ENCODE results near the gene PACSIN2.

PACSIN2 gene

GRCh38 chr22:42949159-42949558, 65.8 kb downstream of the PACSIN2 start:
- no peak overlapping the region for H3K27ac ChIP-seq (ENCODE audit: insufficient read depth in 1 of 2, low read depth in 1 of 2, low read length in 2 of 2, poor library complexity in 1 of 2, severe bottlenecking in 2 of 2)
- CTCF ChIA-PET: interaction anchor here (1.3 kb wide), 1 partner anchor 10 kb away, joined by 4 read pairs; no protein-coding TSS in a partner anchor
- peaks cover 7 to 43% (median 22%) of the 10 kb centered on the region in 4 experiments for H3K4me1 ChIP-seq (ENCODE audit: control extremely low read depth in 1 of 4, control insufficient read depth in 4 of 4, insufficient read depth in 4 of 4, low read length in 3 of 4)
- DNase-seq: no peak
- no peak overlapping the region for H3K4me3 ChIP-seq (ENCODE audit: control insufficient read depth in 1 of 7, extremely low read depth in 1 of 7, insufficient read depth in 4 of 7, low read depth in 2 of 7, low read length in 6 of 7)
- H3K9me3 ChIP-seq (ENCODE audit: control extremely low read depth in 1 of 5, control insufficient read depth in 4 of 5, insufficient read depth in 2 of 5, low read depth in 1 of 5, low read length in 4 of 5): no peaks in the 10 kb centered on the region
- no CpG with 5 or more reads among the region's 6 CpGs for WGBS (ENCODE audit: insufficient coverage)
- peaks cover 0 to 7% (median 0%) of the 10 kb centered on the region in 4 experiments for H3K36me3 ChIP-seq (ENCODE audit: control insufficient read depth in 4 of 4, insufficient read depth in 4 of 4, low read length in 3 of 4)
- no peaks in the 10 kb centered on the region for H3K27me3 ChIP-seq (replicated peaks in 2 of 5; ENCODE audit: control insufficient read depth in 4 of 5, insufficient read depth in 5 of 5, low read length in 4 of 5)
- POLR2A ChIA-PET: no interaction called here

DNA sequence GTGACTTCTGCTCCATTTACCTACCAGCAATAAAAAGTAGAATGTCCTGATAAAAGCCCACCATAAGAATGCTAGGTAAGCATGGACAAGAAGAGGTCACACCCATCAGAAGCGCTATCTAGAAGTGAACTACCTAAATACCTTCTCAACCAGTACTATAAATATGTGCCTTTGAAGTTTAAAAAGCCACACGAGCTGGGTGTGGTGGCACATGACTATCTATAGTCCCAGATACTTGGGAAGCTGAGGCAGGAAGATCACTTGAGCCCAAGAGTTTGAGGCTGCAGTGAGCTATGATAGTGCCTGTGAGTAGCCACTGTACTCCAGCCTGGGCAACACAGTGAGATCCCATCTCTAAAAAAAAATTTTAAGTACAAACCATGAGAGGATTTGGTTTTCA, 66.7 kb downstream of the PACSIN2 start:
- H3K4me1 ChIP-seq (ENCODE audit: control extremely low read depth in 1 of 4, control insufficient read depth in 4 of 4, insufficient read depth in 4 of 4, low read length in 3 of 4): peaks cover 7 to 43% (median 22%) of the 10 kb centered on the region in 4 experiments
- no peak overlapping the region for H3K27ac ChIP-seq (ENCODE audit: insufficient read depth in 1 of 2, low read depth in 1 of 2, low read length in 2 of 2, poor library complexity in 1 of 2, severe bottlenecking in 2 of 2)
- ChIA-PET CTCF (interaction anchor here (0.6 to 1.6 kb wide), 3 partner anchors 20 to 167 kb away, joined by 3 to 6 read pairs (median 3); no protein-coding TSS in a partner anchor), POLR2A (no interaction called here)
- 67% methylated on average over 1 of the region's 2 CpGs for WGBS (ENCODE audit: insufficient coverage)
- DNase-seq: no peak
- H3K36me3 ChIP-seq (ENCODE audit: control insufficient read depth in 4 of 4, insufficient read depth in 4 of 4, low read length in 3 of 4): peaks cover 0 to 11% (median under 1%) of the 10 kb centered on the region in 4 experiments
- no peak overlapping the region for H3K4me3 ChIP-seq (ENCODE audit: control insufficient read depth in 1 of 7, extremely low read depth in 1 of 7, insufficient read depth in 4 of 7, low read depth in 2 of 7, low read length in 6 of 7)
- no peaks in the 10 kb centered on the region for H3K9me3 ChIP-seq (ENCODE audit: control extremely low read depth in 1 of 5, control insufficient read depth in 4 of 5, insufficient read depth in 2 of 5, low read depth in 1 of 5, low read length in 4 of 5)
- H3K27me3 ChIP-seq (replicated peaks in 2 of 5; ENCODE audit: control insufficient read depth in 4 of 5, insufficient read depth in 5 of 5, low read length in 4 of 5): no peaks in the 10 kb centered on the region

DNA sequence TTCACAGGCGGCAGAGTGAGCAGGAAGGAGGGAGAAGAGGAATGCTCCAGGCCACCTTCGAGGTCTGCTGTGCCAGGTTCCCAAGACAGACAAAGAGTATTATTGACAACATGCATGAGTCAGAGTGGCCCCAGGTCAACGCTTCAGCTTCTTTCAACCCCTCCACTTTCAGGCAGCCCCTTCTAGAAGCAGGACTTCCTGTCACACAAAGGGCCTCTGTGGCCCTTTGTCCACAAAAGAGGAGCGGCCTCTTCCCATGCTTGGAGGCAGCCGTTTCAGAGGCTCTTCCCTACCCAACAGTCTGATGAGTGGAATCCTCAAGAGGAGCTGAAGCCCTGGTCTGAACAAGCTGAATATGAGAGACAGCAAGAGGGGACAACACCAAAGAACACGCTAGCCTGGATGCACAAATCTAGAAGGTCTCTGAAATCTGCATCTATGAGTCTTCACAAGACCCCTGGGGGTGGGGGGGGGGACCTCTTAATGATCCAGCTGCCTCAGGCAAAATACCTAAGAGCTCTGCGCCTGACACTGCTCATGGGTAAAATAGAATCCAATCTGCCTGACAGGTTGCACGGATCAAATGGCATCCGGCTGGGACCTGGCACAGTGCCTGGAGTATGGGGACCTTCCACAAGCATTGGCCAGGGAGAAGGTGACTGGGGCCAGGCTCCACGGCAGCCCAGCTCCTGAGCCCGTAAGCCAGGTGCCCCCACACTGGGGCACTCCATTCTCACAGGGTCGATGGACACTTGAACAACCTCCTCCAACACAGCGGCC, 67.5 kb downstream of the PACSIN2 start:
- Histone ChIP-seq H3K27ac (ENCODE audit: insufficient read depth in 1 of 2, low read depth in 1 of 2, low read length in 2 of 2, poor library complexity in 1 of 2, severe bottlenecking in 2 of 2) (no peak overlapping the region), H3K4me3 (ENCODE audit: control insufficient read depth in 1 of 7, extremely low read depth in 1 of 7, insufficient read depth in 4 of 7, low read depth in 2 of 7, low read length in 6 of 7) (no peak overlapping the region), H3K27me3 (replicated peaks in 2 of 5; ENCODE audit: control insufficient read depth in 4 of 5, insufficient read depth in 5 of 5, low read length in 4 of 5) (no peaks in the 10 kb centered on the region), H3K4me1 (ENCODE audit: control extremely low read depth in 1 of 4, control insufficient read depth in 4 of 4, insufficient read depth in 4 of 4, low read length in 3 of 4) (peaks cover 7 to 43% (median 22%) of the 10 kb centered on the region in 4 experiments), H3K36me3 (ENCODE audit: control insufficient read depth in 4 of 4, insufficient read depth in 4 of 4, low read length in 3 of 4) (peaks cover 0 to 11% (median 4%) of the 10 kb centered on the region in 4 experiments), H3K9me3 (ENCODE audit: control extremely low read depth in 1 of 5, control insufficient read depth in 4 of 5, insufficient read depth in 2 of 5, low read depth in 1 of 5, low read length in 4 of 5) (no peaks in the 10 kb centered on the region)
- no peak for DNase-seq
- WGBS (ENCODE audit: insufficient coverage): 83% methylated on average over 9 of the region's 13 CpGs
- ChIA-PET CTCF (interaction anchor here (0.6 to 1.6 kb wide), 5 partner anchors 21 to 166 kb away, joined by 3 to 6 read pairs (median 3); no protein-coding TSS in a partner anchor), POLR2A (no interaction called here)

- Histone ChIP-seq H3K4me3 (ENCODE audit: control insufficient read depth in 1 of 7, extremely low read depth in 1 of 7, insufficient read depth in 4 of 7, low read depth in 2 of 7, low read length in 6 of 7) (no peak overlapping the region), H3K36me3 (ENCODE audit: control insufficient read depth in 4 of 4, insufficient read depth in 4 of 4, low read length in 3 of 4) (peaks cover 0 to 11% (median 5%) of the 10 kb centered on the region in 4 experiments), H3K27me3 (replicated peaks in 2 of 5; ENCODE audit: control insufficient read depth in 4 of 5, insufficient read depth in 5 of 5, low read length in 4 of 5) (no peaks in the 10 kb centered on the region), H3K9me3 (ENCODE audit: control extremely low read depth in 1 of 5, control insufficient read depth in 4 of 5, insufficient read depth in 2 of 5, low read depth in 1 of 5, low read length in 4 of 5) (no peaks in the 10 kb centered on the region), H3K27ac (ENCODE audit: insufficient read depth in 1 of 2, low read depth in 1 of 2, low read length in 2 of 2, poor library complexity in 1 of 2, severe bottlenecking in 2 of 2) (peak overlapping the region in 1 of 2 experiments; percentile 11), H3K4me1 (ENCODE audit: control extremely low read depth in 1 of 4, control insufficient read depth in 4 of 4, insufficient read depth in 4 of 4, low read length in 3 of 4) (peaks cover 7 to 43% (median 22%) of the 10 kb centered on the region in 4 experiments)
- 86% methylated on average over 12 of the region's 16 CpGs for WGBS (ENCODE audit: insufficient coverage)
- ChIA-PET CTCF (interaction anchor here (0.6 to 1.6 kb wide), 4 partner anchors 8 to 90 kb away, joined by 3 to 6 read pairs (median 4); no protein-coding TSS in a partner anchor), POLR2A (no interaction called here)
- peak in 2 of 3 donors; percentile 47 to 53 for DNase-seq
These were observed 68.3 kb downstream of the PACSIN2 start for GRCh38 chr22:42946546-42947198.

DNA sequence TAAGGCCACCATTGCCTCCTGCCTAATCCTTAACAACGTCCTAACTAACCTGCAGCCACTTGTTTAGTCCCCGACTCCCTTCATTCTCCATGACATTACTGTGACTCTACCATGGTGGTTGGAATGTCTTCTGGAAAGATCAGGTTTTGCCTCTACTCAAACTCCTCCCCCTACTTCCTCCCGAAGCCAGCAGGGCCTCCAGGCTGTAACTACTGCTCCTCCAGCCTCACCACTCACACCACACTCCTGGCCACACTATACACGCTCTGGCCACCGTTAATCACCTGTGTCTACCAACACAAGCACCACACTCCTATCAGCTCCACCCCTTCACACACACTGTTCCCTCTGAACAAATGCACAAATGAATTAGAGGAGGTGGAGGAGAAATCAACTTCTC, 69.2 kb downstream of the PACSIN2 start:
- 51% methylated on average over 5 of the region's 5 CpGs for WGBS (ENCODE audit: insufficient coverage)
- Histone ChIP-seq H3K27me3 (replicated peaks in 2 of 5; ENCODE audit: control insufficient read depth in 4 of 5, insufficient read depth in 5 of 5, low read length in 4 of 5) (no peaks in the 10 kb centered on the region), H3K4me3 (ENCODE audit: control insufficient read depth in 1 of 7, extremely low read depth in 1 of 7, insufficient read depth in 4 of 7, low read depth in 2 of 7, low read length in 6 of 7) (peak overlapping the region in 2 of 7 experiments; percentile 5 to 39), H3K27ac (ENCODE audit: insufficient read depth in 1 of 2, low read depth in 1 of 2, low read length in 2 of 2, poor library complexity in 1 of 2, severe bottlenecking in 2 of 2) (no peak overlapping the region), H3K9me3 (ENCODE audit: control extremely low read depth in 1 of 5, control insufficient read depth in 4 of 5, insufficient read depth in 2 of 5, low read depth in 1 of 5, low read length in 4 of 5) (no peaks in the 10 kb centered on the region), H3K4me1 (ENCODE audit: control extremely low read depth in 1 of 4, control insufficient read depth in 4 of 4, insufficient read depth in 4 of 4, low read length in 3 of 4) (peaks cover 7 to 43% (median 22%) of the 10 kb centered on the region in 4 experiments), H3K36me3 (ENCODE audit: control insufficient read depth in 4 of 4, insufficient read depth in 4 of 4, low read length in 3 of 4) (peaks cover 0 to 11% (median 5%) of the 10 kb centered on the region in 4 experiments)
- DNase-seq: peak in 2 of 3 donors; percentile 20 to 48
- CTCF ChIA-PET: interaction anchor here (0.5 to 1.7 kb wide), 4 partner anchors 9 to 88 kb away, joined by 3 to 4 read pairs (median 4); no protein-coding TSS in a partner anchor
- POLR2A ChIA-PET: interaction anchor here (0.6 kb wide), 1 partner anchor 89 kb away, joined by 4 read pairs; no protein-coding TSS in a partner anchor

DNA sequence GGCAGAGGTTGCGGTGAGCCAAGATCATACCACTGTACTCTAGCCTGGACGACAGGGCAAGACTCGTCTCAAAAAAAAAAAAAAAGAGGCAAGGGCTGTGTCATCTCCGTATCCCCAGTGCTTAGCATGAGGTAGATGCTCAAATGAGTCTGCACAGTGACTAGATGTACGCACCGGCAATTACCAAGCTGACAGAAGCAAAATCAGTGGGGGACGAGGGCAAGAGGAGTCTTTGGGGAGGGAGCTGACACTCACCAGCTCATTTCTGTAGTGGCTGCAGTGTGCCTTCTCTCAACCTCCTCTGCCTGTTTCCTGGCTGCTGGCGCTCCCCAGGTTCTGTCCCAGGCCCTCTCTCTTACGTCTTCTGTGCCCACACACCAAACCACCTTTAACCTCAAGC, 69.9 kb downstream of the PACSIN2 start:
- Histone ChIP-seq H3K27ac (ENCODE audit: insufficient read depth in 1 of 2, low read depth in 1 of 2, low read length in 2 of 2, poor library complexity in 1 of 2, severe bottlenecking in 2 of 2) (no peak overlapping the region), H3K4me1 (ENCODE audit: control extremely low read depth in 1 of 4, control insufficient read depth in 4 of 4, insufficient read depth in 4 of 4, low read length in 3 of 4) (peaks cover 7 to 48% (median 22%) of the 10 kb centered on the region in 4 experiments), H3K36me3 (ENCODE audit: control insufficient read depth in 4 of 4, insufficient read depth in 4 of 4, low read length in 3 of 4) (peaks cover 0 to 11% (median 5%) of the 10 kb centered on the region in 4 experiments), H3K4me3 (ENCODE audit: control insufficient read depth in 1 of 7, extremely low read depth in 1 of 7, insufficient read depth in 4 of 7, low read depth in 2 of 7, low read length in 6 of 7) (no peak overlapping the region), H3K27me3 (replicated peaks in 2 of 5; ENCODE audit: control insufficient read depth in 4 of 5, insufficient read depth in 5 of 5, low read length in 4 of 5) (no peaks in the 10 kb centered on the region), H3K9me3 (ENCODE audit: control extremely low read depth in 1 of 5, control insufficient read depth in 4 of 5, insufficient read depth in 2 of 5, low read depth in 1 of 5, low read length in 4 of 5) (no peaks in the 10 kb centered on the region)
- WGBS (ENCODE audit: insufficient coverage): 96% methylated on average over 9 of the region's 9 CpGs
- ChIA-PET CTCF (interaction anchor here (0.5 to 1.7 kb wide), 6 partner anchors 8 to 89 kb away, joined by 3 to 4 read pairs (median 4); no protein-coding TSS in a partner anchor), POLR2A (interaction anchor here (0.6 kb wide), 1 partner anchor 88 kb away, joined by 4 read pairs; no protein-coding TSS in a partner anchor)
- DNase-seq: no peak

Measured in common myeloid progenitor, CD34-positive (primary cell).